Trophoblast cell (in vitro differentiated cells and primary cell): ENCODE results near the gene FBXW5.
A peak's percentile ranks its signal among the peaks of the same experiment; 100 is the strongest.

Experiments
- DNase-seq, 2 donors: peaks; one replicate each; pipeline ENCODE4 v3.0.0-alpha.2; 2016
- H2AFZ ChIP-seq: 2 replicates; pipeline ENCODE4 v1.6.1; 2013; ENCODE audit warnings: low read length, moderate library complexity, mild to moderate bottlenecking; ENCODE audit not compliant: insufficient read depth, poor library complexity
- H2AK5ac ChIP-seq: 2 replicates; pipeline ENCODE4 v1.6.1; 2013; ENCODE audit warnings: mild to moderate bottlenecking, low read length
- H2BK120ac ChIP-seq: 2 replicates; pipeline ENCODE4 v1.6.1; 2013; ENCODE audit warnings: low read length, mild to moderate bottlenecking, moderate library complexity; ENCODE audit not compliant: insufficient read depth, poor library complexity
- H2BK12ac ChIP-seq: 2 replicates; pipeline ENCODE4 v1.6.1; 2013; ENCODE audit warnings: mild to moderate bottlenecking, low read length, moderate library complexity
- H2BK5ac ChIP-seq: 2 replicates; pipeline ENCODE4 v1.6.1; 2013; ENCODE audit warnings: low read length, low read depth, moderate library complexity, mild to moderate bottlenecking; ENCODE audit not compliant: poor library complexity
- H3K14ac ChIP-seq: 2 replicates; pipeline ENCODE4 v1.6.1; 2013; ENCODE audit warnings: mild to moderate bottlenecking, low read length
- H3K18ac ChIP-seq: 2 replicates; pipeline ENCODE4 v1.6.1; 2013; ENCODE audit warnings: mild to moderate bottlenecking, low read length
- H3K23ac ChIP-seq: 2 replicates; pipeline ENCODE4 v1.6.1; 2013; ENCODE audit warnings: low read length
- H3K27ac ChIP-seq: 2 replicates; pipeline ENCODE4 v1.5.1; 2013; ENCODE audit warnings: low read depth, mild to moderate bottlenecking, inconsistent platforms, low read length, moderate library complexity
- H3K27me3 ChIP-seq: 2 replicates; pipeline ENCODE4 v1.6.1; 2013; ENCODE audit warnings: inconsistent platforms, mild to moderate bottlenecking, low read length, moderate library complexity; ENCODE audit not compliant: insufficient read depth
- H3K36me3 ChIP-seq, 2 experiments: 1 replicate in 1 of 2; 2 replicates in 1 of 2; pipeline ENCODE4 v1.6.1; 2013; ENCODE audit warnings: low read length in 2 of 2, mild to moderate bottlenecking in 2 of 2, moderate library complexity in 1 of 2; ENCODE audit not compliant: insufficient read depth in 2 of 2, control insufficient read depth in 1 of 2
- H3K4ac ChIP-seq: 2 replicates; pipeline ENCODE4 v1.6.1; 2013; ENCODE audit warnings: low read depth, mild to moderate bottlenecking, low read length, moderate library complexity
- H3K4me1 ChIP-seq, 2 experiments: 1 replicate in 1 of 2; 2 replicates in 1 of 2; pipeline ENCODE4 v1.6.1; 2013; ENCODE audit warnings: low read length in 2 of 2, mild to moderate bottlenecking in 2 of 2, moderate library complexity in 1 of 2; ENCODE audit not compliant: insufficient read depth in 2 of 2, control insufficient read depth in 1 of 2
- H3K4me2 ChIP-seq: 2 replicates; pipeline ENCODE4 v1.6.1; 2013; ENCODE audit warnings: inconsistent platforms, mild to moderate bottlenecking, low read length, moderate library complexity
- H3K4me3 ChIP-seq: 2 replicates; pipeline ENCODE4 v1.5.1; 2013; ENCODE audit warnings: mild to moderate bottlenecking, low read depth, low read length, inconsistent platforms
- H3K79me1 ChIP-seq: one replicate; pipeline ENCODE4 v1.6.1; 2013; ENCODE audit warnings: low read length
- H3K79me2 ChIP-seq: 2 replicates; pipeline ENCODE4 v1.6.1; 2013; ENCODE audit warnings: low read length, mild to moderate bottlenecking; ENCODE audit not compliant: control insufficient read depth, insufficient read depth, poor library complexity
- H3K9ac ChIP-seq: 2 replicates; pipeline ENCODE4 v1.6.1; 2013; ENCODE audit warnings: mild to moderate bottlenecking, low read length
- H3K9me3 ChIP-seq: 2 replicates; pipeline ENCODE4 v1.6.1; 2013; ENCODE audit warnings: low read depth, mild to moderate bottlenecking, control low read depth, inconsistent platforms, low read length; ENCODE audit not compliant: insufficient read depth
- H4K12ac ChIP-seq: 2 replicates; pipeline ENCODE4 v1.6.1; 2013; ENCODE audit warnings: low read depth, mild to moderate bottlenecking, low read length, moderate library complexity
- H4K8ac ChIP-seq: 2 replicates; pipeline ENCODE4 v1.6.1; 2013; ENCODE audit warnings: low read depth, mild to moderate bottlenecking, low read length, moderate library complexity
- H4K91ac ChIP-seq: one replicate; pipeline ENCODE4 v1.6.1; 2013; ENCODE audit warnings: low read depth, mild to moderate bottlenecking, low read length, moderate library complexity
- WGBS: extraction: QIAGEN DNeasy Blood & Tissue Kit; methylation state at CpG from one replicate; pipeline ENCODE4 v1.1.7; 2013; ENCODE audit warnings: missing lambda C conversion rate; ENCODE audit not compliant: insufficient read length, insufficient coverage; ENCODE audit errors: extremely low coverage; 5-methylcytosine and 5-hydroxymethylcytosine counted together

Gene FBXW5

GRCh38 chr9:136958473-136958872 lies 13.9 kb upstream of the FBXW5 start:
- H3K4ac ChIP-seq, result no peak overlapping the region
- H2BK120ac ChIP-seq, result no peak overlapping the region
- H3K23ac ChIP-seq, result no peak overlapping the region
- H3K79me2 ChIP-seq, result no peaks in the 10 kb centered on the region
- H3K36me3 ChIP-seq, result no peaks in the 10 kb centered on the region
- no CpG with 5 or more reads among the region's 7 CpGs for WGBS
- H2BK5ac ChIP-seq, result no peak overlapping the region
- peaks cover 9% of the 10 kb centered on the region for H3K79me1 ChIP-seq
- no peak overlapping the region for H3K18ac ChIP-seq
- H4K12ac ChIP-seq, result no peak overlapping the region
- peaks cover 12% of the 10 kb centered on the region for H3K9me3 ChIP-seq
- no peak overlapping the region for H3K9ac ChIP-seq
- H2AFZ ChIP-seq, result no peak overlapping the region
- H3K4me1 ChIP-seq, result peaks cover 0 to 3% of the 10 kb centered on the region in 2 experiments
- H3K4me3 ChIP-seq, result peak overlapping the region; percentile 6
- no peak overlapping the region for H4K91ac ChIP-seq
- no peak overlapping the region for H3K4me2 ChIP-seq
- no peak overlapping the region for H4K8ac ChIP-seq
- H3K27ac ChIP-seq, result no peak overlapping the region
- H3K14ac ChIP-seq, result no peak overlapping the region
- no peak overlapping the region for H2BK12ac ChIP-seq
- DNase-seq, result no peak
- no peak overlapping the region for H2AK5ac ChIP-seq
- no peaks in the 10 kb centered on the region for H3K27me3 ChIP-seq

GRCh38 chr9:136957901-136958300 lies 13.4 kb upstream of the FBXW5 start:
- H3K27ac ChIP-seq, result no peak overlapping the region
- no peak overlapping the region for H2BK12ac ChIP-seq
- WGBS, result no CpG with 5 or more reads among the region's 6 CpGs
- DNase-seq, result no peak
- H3K36me3 ChIP-seq, result no peaks in the 10 kb centered on the region
- H4K12ac ChIP-seq, result no peak overlapping the region
- no peak overlapping the region for H3K4me3 ChIP-seq
- no peak overlapping the region for H3K9ac ChIP-seq
- no peak overlapping the region for H3K14ac ChIP-seq
- no peak overlapping the region for H2AFZ ChIP-seq
- H3K27me3 ChIP-seq, result no peaks in the 10 kb centered on the region
- H3K4ac ChIP-seq, result no peak overlapping the region
- no peak overlapping the region for H3K18ac ChIP-seq
- no peak overlapping the region for H2BK5ac ChIP-seq
- peaks cover 0 to 3% of the 10 kb centered on the region in 2 experiments for H3K4me1 ChIP-seq
- H3K79me1 ChIP-seq, result peaks cover 7% of the 10 kb centered on the region
- H3K4me2 ChIP-seq, result no peak overlapping the region
- no peak overlapping the region for H2AK5ac ChIP-seq
- H3K23ac ChIP-seq, result no peak overlapping the region
- no peak overlapping the region for H2BK120ac ChIP-seq
- H3K79me2 ChIP-seq, result no peaks in the 10 kb centered on the region
- H4K8ac ChIP-seq, result no peak overlapping the region
- H3K9me3 ChIP-seq, result peaks cover 12% of the 10 kb centered on the region
- no peak overlapping the region for H4K91ac ChIP-seq

DNA sequence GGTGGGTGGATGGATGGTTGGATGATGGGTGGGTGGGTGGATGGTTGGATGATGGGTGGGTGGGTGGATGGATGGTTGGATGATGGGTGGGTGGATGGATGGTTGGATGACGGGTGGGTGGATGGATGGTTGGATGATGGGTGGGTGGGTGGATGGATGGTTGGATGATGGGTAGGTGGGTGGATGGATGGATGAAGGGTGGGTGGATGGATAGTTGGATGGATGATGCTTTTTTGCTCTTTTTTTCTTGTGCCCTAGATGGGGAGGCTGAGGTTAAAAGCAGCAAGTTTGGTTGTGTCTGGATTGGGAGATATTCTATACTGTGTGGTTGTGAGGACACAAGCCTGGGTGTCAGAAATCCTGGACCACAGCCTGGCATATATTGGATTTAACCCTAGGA lies 12.9 kb upstream of the FBXW5 start:
- no peak overlapping the region for H2AFZ ChIP-seq
- no peak overlapping the region for H2BK5ac ChIP-seq
- H3K4me3 ChIP-seq, result no peak overlapping the region
- no peak overlapping the region for H3K14ac ChIP-seq
- 100% methylated on average over 1 of the region's 1 CpG for WGBS
- H3K79me1 ChIP-seq, result peaks cover 7% of the 10 kb centered on the region
- H2AK5ac ChIP-seq, result no peak overlapping the region
- H3K4ac ChIP-seq, result no peak overlapping the region
- H3K79me2 ChIP-seq, result no peaks in the 10 kb centered on the region
- H4K8ac ChIP-seq, result no peak overlapping the region
- H3K27me3 ChIP-seq, result no peaks in the 10 kb centered on the region
- no peak for DNase-seq
- H3K18ac ChIP-seq, result no peak overlapping the region
- H2BK12ac ChIP-seq, result no peak overlapping the region
- H4K91ac ChIP-seq, result no peak overlapping the region
- H3K4me1 ChIP-seq, result peaks cover 0 to 3% of the 10 kb centered on the region in 2 experiments
- H3K9ac ChIP-seq, result no peak overlapping the region
- H2BK120ac ChIP-seq, result no peak overlapping the region
- H3K36me3 ChIP-seq, result no peaks in the 10 kb centered on the region
- H3K9me3 ChIP-seq, result peaks cover 10% of the 10 kb centered on the region
- H3K4me2 ChIP-seq, result no peak overlapping the region
- H3K27ac ChIP-seq, result no peak overlapping the region
- no peak overlapping the region for H3K23ac ChIP-seq
- H4K12ac ChIP-seq, result no peak overlapping the region

GRCh38 chr9:136956604-136957003 lies 12.1 kb upstream of the FBXW5 start:
- H3K23ac ChIP-seq, result no peak overlapping the region
- no peak overlapping the region for H2AK5ac ChIP-seq
- H4K12ac ChIP-seq, result no peak overlapping the region
- no peak overlapping the region for H4K8ac ChIP-seq
- H3K14ac ChIP-seq, result no peak overlapping the region
- no peak overlapping the region for H2BK120ac ChIP-seq
- H3K27ac ChIP-seq, result no peak overlapping the region
- H3K9ac ChIP-seq, result no peak overlapping the region
- H3K9me3 ChIP-seq, result peaks cover 10% of the 10 kb centered on the region
- H3K36me3 ChIP-seq, result no peaks in the 10 kb centered on the region
- H3K18ac ChIP-seq, result no peak overlapping the region
- no peak overlapping the region for H2BK12ac ChIP-seq
- H3K4me1 ChIP-seq, result peaks cover 0 to 3% of the 10 kb centered on the region in 2 experiments
- H3K4ac ChIP-seq, result no peak overlapping the region
- H2AFZ ChIP-seq, result no peak overlapping the region
- H3K79me2 ChIP-seq, result no peaks in the 10 kb centered on the region
- WGBS, result 100% methylated on average over 2 of the region's 4 CpGs
- H3K27me3 ChIP-seq, result no peaks in the 10 kb centered on the region
- H3K4me2 ChIP-seq, result no peak overlapping the region
- no peak overlapping the region for H4K91ac ChIP-seq
- no peak for DNase-seq
- H3K4me3 ChIP-seq, result no peak overlapping the region
- H3K79me1 ChIP-seq, result peaks cover 4% of the 10 kb centered on the region
- H2BK5ac ChIP-seq, result no peak overlapping the region
